Ascending aorta (tissue), 2 donors: ENCODE data around the gene ALPP. TPM values are rescaled to one million over a fixed set of nuclear protein-coding genes. Genes with fewer than 3 reads are reported as not detected.
"Not testable (repeated sequence)": the region's sequence is repeated elsewhere in the genome, so short reads cannot be mapped to it uniquely, and the experiment has no call there.

Experiments
- DNase-seq, 2 donors: peaks; one replicate each; pipeline ENCODE4 v3.0.0-alpha.2; 2019; ENCODE audit warnings: low spot score in 2 of 2
- H3K27ac ChIP-seq, 2 donors: fragments of 200-600 bp; sonication (generic); one replicate each; pipeline ENCODE4 v1.5.1; 2016 to 2017; ENCODE audit warnings: mild to moderate bottlenecking in 1 of 2
- H3K27me3 ChIP-seq: fragments of 200-600 bp; sonication (generic); one replicate; pipeline ENCODE4 v1.5.1; 2017
- H3K36me3 ChIP-seq, 2 donors: fragments of 200-600 bp; sonication (generic); one replicate each; pipeline ENCODE4 v1.5.1; 2016
- H3K4me1 ChIP-seq, 2 donors: fragments of 200-600 bp; sonication (generic); one replicate each; pipeline ENCODE4 v1.5.1; 2016 to 2017; ENCODE audit warnings: mild to moderate bottlenecking in 1 of 2
- H3K4me3 ChIP-seq, 2 donors: fragments of 200-600 bp; sonication (generic); one replicate each; pipeline ENCODE4 v1.5.1; 2016 to 2017; ENCODE audit warnings: mild to moderate bottlenecking in 1 of 2
- H3K9me3 ChIP-seq, 2 donors: fragments of 200-600 bp; sonication (generic); one replicate each; pipeline ENCODE4 v1.5.1; 2016
- CTCF ChIP-seq, 3 experiments: fragments of 200-600 bp in 2 of 3; fragments of 450-650 bp in 1 of 3; sonication (generic) in 2 of 3; IDR thresholded peaks; one replicate each; pipeline ENCODE4 v1.5.1; 2016 to 2019; ENCODE audit warnings: antibody characterized with exemption in 3 of 3, mild to moderate bottlenecking in 1 of 3, moderate library complexity in 1 of 3
- intact Hi-C: fragments of 100-400 bp; cut with DNase I; formaldehyde crosslinking; loops from one replicate; pipeline ENCODE4 v1.15.1; 2023
- total RNA-seq: library from RNA; depleted of rRNA; stranded (reverse); fragments of >200 nt; gene quantifications from one replicate; pipeline ENCODE4 v1.1.0, GENCODE V29; 2016

Gene ALPP
- total RNA-seq, 1 donor from 2014 or later = not detected

GRCh38 chr2:232406556-232407310, 28.2 kb downstream of the ALPP start, which contains the start of gene ALPG:
Gene ALPG (plus strand): TSS chr2:232406844. CDS start chr2:232406895, 51 bp downstream.
- Histone ChIP-seq H3K4me1 (no peaks in the 10 kb centered on the region), H3K9me3 (no peaks in the 10 kb centered on the region), H3K27ac (no peak within 1 kb of the TSS), H3K27me3 (no peaks in the 10 kb centered on the region), H3K36me3 (no peaks in the 10 kb centered on the region), H3K4me3 (no peak within 1 kb of the TSS)
- no peak for DNase-seq
- intact Hi-C loops = no loop called here
- TF ChIP-seq CTCF (IDR thresholded peaks at IDR 0.05) = no peak

GRCh38 chr2:232407428-232408150, 29.0 kb downstream of the ALPP start:
- H3K27ac ChIP-seq, DNase-seq, H3K36me3 ChIP-seq, H3K9me3 ChIP-seq, H3K4me3 ChIP-seq, H3K4me1 ChIP-seq, intact Hi-C loops, H3K27me3 ChIP-seq: not testable (repeated sequence)

- DNase-seq, H3K4me3 ChIP-seq, H3K27me3 ChIP-seq, H3K9me3 ChIP-seq, H3K27ac ChIP-seq, intact Hi-C loops, H3K4me1 ChIP-seq, H3K36me3 ChIP-seq: not testable (repeated sequence)
Observed at GRCh38 chr2:232408269-232408668, 29.7 kb downstream of the ALPP start.

GRCh38 chr2:232409617-232410016, 31.1 kb downstream of the ALPP start:
- H3K9me3 ChIP-seq, H3K27ac ChIP-seq, H3K27me3 ChIP-seq, H3K4me3 ChIP-seq, intact Hi-C loops, H3K36me3 ChIP-seq, DNase-seq, H3K4me1 ChIP-seq: not testable (repeated sequence)

- no peak for DNase-seq
- intact Hi-C loops = no loop called here
Observed at GRCh38 chr2:232410238-232410900, 31.8 kb downstream of the ALPP start.

GRCh38 chr2:232411901-232412629, 33.5 kb downstream of the ALPP start:
- Histone ChIP-seq H3K9me3 (no peaks in the 10 kb centered on the region), H3K36me3 (no peaks in the 10 kb centered on the region), H3K27me3 (no peaks in the 10 kb centered on the region), H3K4me3 (no peak overlapping the region), H3K27ac (no peak overlapping the region), H3K4me1 (no peaks in the 10 kb centered on the region)
- TF ChIP-seq CTCF (IDR thresholded peaks at IDR 0.05) = no peak
- intact Hi-C loops = no loop called here
- DNase-seq = no peak

More at GRCh38 chr2:232410238-232410900, 31.8 kb downstream of the ALPP start:
- Histone ChIP-seq H3K4me1 (no peaks in the 10 kb centered on the region), H3K4me3 (no peak overlapping the region), H3K36me3 (no peaks in the 10 kb centered on the region), H3K27me3 (no peaks in the 10 kb centered on the region), H3K27ac (no peak overlapping the region), H3K9me3 (no peaks in the 10 kb centered on the region)
- TF ChIP-seq CTCF (IDR thresholded peaks at IDR 0.05) = no peak
